GM21423 (cell line): Measurements from ENCODE around the gene CPT2.

Experiments used
- ATAC-seq: cut with Tn5 transposase; IDR thresholded peaks from one replicate; pipeline ENCODE4 v1.9.1; 2021; ENCODE audit warnings: mild to moderate bottlenecking, moderate library complexity; ENCODE audit not compliant: unreplicated experiment

Gene CPT2

DNA sequence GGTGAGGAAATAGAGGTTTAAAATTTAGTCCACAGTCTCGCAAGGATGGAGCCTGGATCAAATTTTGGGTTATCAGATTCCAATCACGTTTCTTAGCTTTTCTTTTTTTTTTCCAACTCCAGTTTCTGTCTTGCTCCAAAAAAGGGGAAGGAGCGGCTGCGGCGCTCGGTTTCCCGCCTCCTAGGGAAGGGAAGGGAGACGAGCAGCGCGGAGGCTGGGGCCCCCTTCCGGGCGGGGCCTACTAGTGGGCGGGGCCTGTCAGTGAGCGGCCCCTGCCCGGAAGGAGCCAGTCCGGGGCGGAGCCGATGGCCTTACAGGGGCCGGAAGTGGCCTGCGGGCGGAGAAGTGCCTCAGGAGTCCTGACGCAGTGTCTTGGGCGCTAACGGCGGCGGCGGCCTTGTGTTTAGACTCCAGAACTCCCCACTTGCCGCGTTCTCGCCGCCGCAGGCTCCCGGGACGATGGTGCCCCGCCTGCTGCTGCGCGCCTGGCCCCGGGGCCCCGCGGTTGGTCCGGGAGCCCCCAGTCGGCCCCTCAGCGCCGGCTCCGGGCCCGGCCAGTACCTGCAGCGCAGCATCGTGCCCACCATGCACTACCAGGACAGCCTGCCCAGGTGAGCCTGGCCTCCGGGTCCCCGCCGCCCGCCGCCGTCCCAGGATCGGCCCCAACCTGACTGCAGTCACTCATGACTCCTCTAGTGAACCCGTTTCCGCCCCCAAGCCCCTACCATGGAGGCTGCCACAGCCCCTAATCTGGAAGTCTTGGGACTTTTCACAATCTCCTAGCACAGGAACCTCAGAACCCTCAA is at the start of gene CPT2:
Gene CPT2, plus strand, starts transcription at position 340 of the 806 bp plus-strand sequence. Its CDS starts 120 bp downstream, at position 460.
- peak; percentile 98 for ATAC-seq

DNA sequence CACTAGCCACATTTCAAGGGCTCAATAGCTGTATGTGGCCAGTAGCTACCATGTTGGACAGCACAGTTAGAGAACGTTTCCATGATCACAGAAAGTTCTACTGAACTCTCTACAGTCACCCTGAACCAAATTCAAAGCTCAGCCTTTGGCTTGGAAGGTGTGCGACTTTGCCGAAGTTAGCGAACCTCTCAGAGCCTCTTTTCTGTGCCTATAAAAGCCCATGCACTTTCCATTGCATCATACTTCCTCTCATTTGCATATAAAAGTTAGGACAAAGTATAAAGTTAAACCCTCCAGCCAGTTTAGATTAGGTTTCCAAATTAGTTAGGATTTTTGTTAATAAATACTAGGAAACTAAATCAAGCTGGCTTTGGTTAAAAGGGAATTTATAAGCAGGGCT is 49.5 kb upstream of the CPT2 start:
- ATAC-seq = no peak

DNA sequence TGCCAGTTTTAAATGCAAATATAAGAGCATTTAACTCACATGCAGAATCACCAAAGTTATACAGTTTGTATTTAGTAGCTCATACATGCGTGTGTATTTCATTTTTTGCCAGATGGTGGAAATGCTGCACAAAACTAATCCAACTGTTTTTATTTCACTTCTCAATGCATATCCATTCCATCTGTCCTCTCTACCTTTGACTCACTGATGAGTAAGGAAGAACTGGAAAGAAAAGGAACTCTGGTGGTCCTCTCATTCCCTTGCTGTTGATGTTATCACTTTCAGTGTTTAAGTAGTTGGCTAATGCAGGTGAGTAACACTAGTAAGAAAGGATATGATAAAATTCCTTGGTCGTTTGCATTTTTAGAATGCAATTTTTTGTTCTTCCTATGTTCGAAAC is 48.5 kb upstream of the CPT2 start:
- no peak for ATAC-seq

DNA sequence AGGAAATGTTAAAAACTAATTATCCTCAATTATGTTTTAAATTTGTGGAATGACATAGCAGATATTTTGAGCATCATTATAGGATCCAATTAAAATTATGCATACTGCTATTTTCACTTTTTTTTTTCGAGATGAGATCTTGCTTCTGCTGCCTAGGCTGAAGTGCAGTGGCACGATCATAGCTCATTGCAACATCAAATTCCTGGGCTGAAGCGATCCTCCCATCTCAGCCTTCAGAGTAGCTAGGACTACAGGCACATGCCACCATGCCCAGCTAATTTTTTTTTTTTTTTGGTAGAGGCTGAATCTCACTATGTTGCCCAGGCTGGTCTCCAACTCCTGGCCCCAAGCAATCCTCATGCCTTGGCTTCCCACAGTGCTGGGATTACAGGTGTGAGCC is 42.9 kb upstream of the CPT2 start:
- ATAC-seq = no peak

DNA sequence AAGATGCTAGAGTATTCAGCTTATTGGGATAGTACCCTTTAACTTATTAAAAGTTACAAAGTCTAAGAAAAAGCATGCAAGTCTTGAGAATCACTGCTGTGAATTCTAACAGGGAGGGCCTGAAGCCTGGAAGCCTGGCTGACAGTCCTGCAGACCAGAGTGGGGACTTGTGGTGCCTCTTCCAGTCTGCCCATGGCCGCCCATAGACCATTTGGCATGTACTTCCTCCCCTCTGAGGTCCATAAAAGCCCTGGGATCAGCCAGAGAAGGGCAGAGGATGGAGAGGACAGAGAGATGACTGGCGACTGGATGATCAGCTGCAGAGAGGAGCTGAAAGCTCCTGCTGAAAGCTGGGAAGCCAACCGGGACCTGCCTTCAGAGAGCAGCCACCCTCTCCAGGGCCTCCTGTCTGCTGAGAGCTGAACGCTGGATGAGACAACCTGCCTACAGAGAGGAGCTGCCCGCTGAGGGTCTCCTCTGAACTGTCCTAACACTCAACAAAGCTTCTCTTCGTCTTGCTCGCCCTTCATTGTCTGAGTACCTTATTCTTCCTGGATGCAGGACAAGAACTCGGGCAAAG is 41.7 kb upstream of the CPT2 start:
- ATAC-seq = no peak

DNA sequence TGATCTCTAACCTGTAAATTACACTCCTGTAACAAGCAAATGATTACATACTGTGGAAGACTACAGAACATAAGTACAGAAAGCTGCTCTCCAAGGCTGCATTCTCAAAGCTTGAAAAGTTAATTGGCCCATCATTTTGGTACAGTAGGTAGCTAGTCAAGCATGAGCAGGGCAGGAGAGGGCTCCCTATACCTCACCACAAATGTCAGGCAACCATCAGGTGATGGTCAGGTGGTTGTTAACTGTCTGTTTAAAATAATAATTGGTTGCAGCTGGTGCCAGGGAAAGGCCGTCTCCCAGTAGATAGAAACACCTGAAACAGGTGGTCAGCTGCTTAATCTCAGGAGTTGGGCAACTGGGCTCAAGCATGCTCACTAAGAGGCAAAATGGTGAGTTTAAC is 41.1 kb upstream of the CPT2 start:
- ATAC-seq = no peak

DNA sequence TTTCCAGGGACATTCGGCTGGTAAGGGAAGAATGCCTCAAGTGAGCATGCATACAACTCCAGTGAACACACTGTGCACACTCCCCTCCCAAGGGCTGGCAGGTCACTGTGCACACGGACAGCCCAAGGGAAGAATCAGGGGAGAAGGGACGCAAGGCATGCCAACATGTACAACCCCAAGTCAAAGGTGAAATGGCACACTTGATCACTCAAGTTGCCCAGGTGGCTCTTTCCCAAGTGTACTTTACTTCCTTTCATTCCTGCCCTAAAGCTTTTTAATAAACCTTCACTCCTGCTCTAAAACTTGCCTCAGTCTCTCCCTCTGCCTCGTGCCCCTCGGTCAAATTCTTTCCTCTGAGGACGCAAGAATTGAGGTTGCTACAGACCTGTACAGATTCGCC is 40.7 kb upstream of the CPT2 start:
- no peak for ATAC-seq

DNA sequence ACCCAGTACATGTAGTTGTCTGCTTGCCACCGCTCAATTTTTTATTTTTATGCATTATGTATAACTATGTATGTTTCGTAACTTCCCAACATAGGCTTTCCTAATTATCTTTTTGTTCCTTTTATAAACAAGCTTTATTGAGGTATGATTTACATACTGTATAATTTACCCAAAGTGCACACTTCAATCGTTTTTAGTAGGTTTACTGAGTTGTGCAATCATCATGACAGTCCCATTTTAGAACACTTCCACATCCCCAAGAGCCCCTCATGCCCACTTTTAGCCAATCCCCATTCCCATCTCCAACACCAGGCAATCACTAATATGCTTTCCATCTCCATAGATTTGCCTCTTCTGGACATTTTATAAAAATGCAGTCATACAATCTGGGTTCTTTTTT is 39.8 kb upstream of the CPT2 start:
- ATAC-seq = no peak

DNA sequence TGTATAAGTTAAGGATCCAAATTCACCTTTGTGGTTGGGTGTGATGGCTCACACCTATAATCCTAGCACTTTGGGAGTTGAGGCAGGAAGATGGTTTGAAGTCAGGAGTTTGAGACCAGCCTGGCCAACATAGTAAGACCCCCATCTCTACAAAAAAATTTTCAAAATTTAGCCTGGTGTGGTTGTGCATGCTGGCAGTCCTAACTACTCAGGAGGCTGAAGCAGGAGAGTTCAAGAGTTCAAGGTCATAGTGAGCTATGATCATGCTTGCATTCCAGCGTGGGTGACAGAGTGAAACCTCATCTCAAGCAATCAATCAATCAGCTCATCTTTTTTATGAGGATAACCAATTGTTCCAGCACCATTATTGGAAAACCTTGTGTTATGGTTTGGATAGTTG is 37.7 kb upstream of the CPT2 start:
- ATAC-seq = no peak

DNA sequence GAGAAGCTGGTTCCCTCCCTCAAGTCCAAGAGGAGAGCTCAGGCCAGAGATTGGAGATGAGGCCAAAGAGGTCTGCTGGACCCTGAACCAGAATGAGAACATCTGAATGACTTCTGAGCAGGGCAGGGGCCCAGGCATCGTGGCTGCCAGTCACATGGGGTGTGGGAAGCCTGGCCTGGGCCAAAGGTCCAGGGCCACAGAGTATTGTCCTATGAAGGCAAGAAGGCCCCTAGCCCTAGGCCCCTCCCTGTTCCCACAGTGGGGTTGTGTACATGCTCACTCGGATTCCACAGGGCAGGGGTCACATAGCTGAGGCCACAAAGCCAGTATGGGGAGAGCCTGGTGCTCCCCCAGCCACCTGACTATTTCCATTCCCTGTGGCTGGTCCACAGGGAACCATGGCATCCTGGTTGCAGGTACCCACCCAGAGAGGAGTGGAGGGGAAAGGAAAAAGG is 35.7 kb upstream of the CPT2 start:
- no peak for ATAC-seq

DNA sequence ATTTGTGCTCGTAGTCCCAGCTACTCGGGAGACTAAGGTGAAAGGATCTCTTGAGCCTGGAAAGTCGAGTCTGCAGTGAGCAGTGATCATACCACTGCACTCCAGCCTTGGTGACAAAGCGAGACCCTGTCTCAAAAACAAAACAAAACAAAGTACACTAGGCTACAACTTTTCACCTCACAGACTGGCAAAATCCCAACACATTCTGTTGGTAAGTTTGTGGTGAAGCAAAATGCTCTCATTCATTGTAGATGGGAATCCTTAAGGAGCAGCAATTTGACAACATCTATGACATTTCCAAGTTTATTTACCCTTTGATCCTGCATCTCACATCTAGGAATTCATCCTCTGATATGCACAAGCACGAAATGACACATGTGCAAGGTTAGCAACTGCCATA is 34.0 kb upstream of the CPT2 start:
- no peak for ATAC-seq

DNA sequence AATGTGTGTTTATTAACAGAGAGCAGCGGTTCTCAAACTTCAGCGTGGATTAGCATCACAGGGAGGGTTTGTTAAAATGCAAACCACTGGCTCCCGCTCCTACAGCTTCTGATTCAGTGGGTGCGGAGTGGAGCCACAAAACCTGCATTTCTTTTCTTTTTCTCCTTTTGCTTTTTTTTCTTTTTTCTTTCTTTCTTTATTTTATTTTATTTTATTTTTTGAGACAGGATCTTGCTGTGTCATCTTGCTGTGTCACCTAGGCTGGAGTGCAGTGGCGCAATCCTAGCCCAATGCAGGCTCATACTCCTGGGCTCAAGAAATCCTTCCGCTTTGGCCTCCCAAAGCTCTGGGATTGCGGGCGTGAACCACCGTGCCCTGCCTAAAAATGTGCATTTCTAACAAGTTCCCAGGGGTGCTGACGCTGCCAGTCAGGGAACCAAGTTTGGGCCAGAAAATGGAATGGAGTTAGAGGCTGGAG is 33.3 kb upstream of the CPT2 start:
- ATAC-seq = no peak

DNA sequence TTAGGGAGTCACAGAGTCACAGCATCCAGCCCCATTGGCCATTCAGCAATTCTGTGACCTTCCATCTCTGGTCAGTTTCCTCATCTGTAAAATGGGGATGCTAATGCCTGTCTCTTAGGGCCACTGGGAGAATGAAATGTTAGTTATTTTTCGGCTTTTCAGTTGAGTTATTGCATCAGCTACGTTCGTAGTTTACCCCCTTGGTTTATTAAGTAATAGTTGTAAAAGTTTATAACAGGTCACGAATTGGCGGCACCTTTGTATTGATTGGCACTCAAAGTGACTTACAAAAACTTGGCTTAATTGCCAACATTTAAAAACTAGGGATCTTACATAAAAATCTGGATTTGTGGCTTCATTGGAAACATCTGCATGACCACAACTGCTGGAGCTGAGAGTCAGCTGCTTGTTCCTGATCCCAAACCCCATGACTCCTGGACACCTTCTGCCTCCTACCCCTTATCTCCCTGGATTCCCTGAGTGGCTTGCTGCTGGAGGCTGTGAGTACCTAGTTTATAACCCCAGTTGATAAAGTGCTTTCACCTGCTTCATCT is 31.1 kb upstream of the CPT2 start:
- no peak for ATAC-seq

DNA sequence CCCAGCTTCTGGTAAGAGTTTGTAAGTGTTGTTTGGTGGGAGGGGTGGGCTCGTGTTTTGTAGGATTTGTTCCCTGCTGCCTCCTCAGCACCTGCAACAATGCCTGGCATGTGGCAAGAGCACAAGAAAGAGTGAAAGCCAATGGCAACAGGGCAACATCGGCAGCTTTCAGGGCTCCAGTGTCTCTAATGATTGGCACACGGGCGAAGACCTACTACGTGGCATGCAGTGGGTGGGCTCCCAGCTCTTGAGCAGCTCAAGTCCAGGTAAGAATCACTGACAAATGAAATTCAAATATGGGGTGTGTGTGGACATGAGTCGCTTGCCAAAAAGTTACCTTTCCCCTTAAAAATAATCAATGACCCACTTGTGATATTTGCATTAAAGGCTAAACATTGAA is 30.3 kb upstream of the CPT2 start:
- ATAC-seq = no peak

DNA sequence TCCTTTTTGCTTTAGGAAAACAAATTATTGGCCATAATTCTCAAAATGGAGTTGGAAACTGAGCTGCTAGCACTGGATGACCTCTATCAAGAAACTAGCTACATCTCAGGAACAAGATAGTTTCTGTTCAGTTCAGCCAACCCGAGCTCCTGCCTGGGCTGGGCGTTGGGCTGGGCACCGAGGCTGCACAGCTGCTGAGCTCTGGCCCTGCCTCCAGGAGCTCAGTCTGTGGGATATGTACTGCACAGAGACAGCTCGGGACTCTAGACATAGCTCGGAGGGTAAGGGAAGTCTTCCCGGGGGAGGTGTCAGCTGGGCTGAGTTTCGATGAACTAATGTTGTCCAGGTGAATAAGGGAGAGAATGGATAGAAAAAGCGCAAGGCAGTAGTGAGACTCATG is 29.7 kb upstream of the CPT2 start:
- ATAC-seq = no peak

DNA sequence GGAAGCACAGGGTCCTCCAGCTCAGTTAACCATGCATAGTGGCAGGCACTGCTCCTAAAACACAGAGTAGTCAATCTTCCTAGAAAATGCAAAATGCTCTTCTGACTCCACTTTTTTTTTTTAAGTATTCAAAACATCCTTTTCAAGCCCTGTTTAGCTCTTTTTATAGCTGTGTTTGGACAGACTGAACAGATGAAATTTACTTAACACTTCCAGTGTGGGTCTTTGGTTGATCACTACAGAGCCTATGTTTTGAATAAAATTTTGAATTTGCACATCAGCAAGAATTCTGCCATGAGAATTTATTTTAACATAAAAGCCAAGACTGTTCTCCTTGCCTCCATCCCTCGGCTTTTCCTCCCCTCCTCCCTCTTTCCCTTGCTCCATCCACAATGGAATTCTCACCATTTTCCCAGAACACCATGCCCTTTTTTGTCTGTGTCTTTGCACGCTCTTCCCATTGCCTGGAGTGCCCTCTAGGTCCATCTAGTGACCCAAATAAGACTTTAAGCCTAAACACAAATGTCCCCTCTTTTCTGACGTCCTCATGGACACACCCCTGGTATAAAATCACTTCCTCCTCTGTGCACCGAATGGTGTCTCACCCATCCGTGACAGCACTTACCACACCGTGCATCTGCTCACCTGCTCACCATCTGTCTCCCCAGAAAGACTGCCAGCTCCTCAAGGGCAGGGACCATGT is 24.0 kb upstream of the CPT2 start:
- peak; percentile 67 for ATAC-seq

DNA sequence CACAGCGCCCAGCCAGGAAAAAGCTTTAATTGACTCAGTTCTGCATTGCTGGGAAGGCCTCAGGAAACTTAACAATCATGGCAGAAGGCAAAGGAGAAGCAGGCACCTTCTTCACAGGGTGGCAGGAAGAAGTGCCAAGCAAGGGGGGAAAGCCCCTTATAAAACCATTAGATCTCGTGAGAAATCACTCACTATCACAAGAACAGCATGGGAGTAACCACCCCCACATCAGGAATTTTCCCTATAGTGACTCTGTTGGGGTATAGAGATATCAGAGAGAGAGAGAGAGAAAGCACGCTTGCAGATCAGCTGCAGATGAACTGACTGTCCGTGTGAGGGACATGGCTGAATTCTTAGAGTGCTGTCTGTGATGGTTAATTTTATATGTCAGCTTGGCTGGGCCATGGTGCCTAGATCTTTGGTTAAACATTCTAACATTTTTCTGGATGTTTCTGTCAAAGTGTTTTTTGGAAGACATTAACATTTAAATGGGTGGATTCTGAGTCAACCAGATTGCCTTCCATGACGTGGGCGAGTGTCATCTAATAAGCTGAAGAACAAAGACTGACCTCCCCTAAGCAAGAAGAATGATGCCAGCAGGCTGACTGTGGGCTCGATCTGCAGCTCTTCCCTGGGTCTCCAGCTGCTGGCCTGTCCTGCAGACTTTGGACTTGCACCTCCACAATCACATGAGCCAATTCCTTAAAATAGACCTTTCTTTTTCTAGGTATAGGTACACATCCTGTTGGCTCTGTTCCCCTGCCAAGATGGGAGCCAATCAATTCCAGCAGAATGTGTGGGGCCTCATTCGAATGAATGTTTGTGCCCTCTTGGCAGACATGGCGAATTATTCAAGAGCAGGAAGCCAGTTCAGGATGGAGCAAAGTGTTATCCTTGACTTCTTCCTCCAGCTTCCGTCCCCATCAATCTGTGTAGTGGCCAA is 21.4 kb upstream of the CPT2 start:
- ATAC-seq = no peak

DNA sequence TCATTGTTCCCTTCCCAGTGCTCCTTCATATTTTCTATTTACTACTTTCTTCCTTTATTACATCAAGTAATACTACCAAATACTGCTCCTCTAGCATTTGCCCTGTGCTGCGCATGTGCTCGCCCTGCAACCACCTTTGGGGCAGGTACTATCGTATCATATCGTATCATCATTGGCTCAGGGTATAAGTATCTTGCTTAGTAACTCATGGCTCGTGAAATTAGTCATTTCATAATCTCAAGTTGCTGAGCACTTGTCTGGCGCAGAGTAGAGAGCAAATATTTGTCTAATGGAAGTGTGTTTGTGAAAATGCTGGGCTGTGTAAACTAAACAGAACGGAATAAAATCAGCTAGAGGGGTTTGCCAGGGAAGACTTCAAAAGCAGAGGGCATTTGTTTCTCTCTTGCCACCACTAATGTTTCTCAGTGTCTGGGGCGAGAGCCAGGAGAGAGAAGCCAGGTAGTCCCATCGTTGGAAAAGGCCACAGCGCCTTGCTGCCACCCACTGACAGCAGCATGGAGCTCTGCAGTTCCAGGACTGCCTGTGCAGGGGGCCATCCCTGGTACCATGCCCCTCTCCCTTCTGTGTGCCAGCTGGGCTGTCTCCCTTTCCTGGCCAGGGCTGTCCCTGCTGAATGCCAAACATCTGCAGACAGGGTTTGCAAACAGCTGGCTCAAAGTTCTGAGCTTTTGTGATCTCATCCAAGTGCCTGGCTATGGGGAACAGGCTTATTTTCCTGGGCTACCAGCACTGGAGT is 20.0 kb upstream of the CPT2 start:
- no peak for ATAC-seq

DNA sequence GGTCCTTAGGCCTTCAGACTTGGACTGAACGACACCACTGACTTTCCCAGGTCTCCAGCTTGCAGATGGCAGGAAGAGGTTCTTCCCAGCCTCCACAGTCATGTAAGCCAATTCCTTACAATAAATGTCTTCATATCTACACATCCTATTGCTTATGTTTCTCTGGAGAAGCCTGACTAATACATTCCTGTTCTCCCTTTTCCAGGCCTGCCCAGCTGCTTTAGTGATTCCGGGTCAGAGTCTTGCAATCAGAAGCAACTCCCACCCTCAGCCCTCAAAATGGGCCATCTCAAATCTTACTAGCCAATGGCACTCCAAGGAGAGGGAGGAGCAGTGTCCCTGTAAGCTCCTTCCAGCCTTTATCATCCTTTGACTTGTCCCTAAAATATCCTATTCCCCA is 16.4 kb upstream of the CPT2 start:
- ATAC-seq = no peak

DNA sequence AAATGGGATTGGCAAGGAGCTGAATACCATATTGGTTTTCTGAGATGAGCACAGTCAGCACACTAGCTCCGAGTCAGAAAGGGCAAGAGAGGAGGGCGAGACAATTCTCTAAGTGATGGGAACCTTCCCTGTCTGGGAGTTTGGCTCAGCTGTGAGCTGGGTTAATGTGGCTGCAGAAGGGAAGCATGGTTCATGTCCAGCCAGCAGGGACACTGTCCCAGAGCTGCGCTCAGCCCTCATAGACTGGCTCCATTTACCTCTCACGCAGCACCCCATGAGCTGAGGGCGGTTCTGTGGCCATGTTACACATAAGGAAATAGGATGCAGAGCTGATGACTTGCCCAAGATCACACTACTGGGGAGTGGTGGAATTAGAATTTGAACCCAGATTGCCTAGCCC is 15.7 kb upstream of the CPT2 start:
- ATAC-seq = no peak
